Vagina (tissue), 2 donors: ENCODE results near the gene FGFRL1.

Experiments
- POLR2A ChIP-seq, 2 donors: fragments of 450-650 bp; IDR thresholded peaks; one replicate each; pipeline ENCODE4 v1.6.1; 2017; ENCODE audit warnings: antibody characterized with exemption in 2 of 2, mild to moderate bottlenecking in 2 of 2, moderate library complexity in 2 of 2
- TF ChIP-seq, protein P1 (sequence below), 3 experiments: fragments of 450-650 bp in 2 of 3; fragments of 200-600 bp in 1 of 3; sonication (generic) in 1 of 3; IDR thresholded peaks; one replicate each; pipeline ENCODE4 v1.5.1; 2017 to 2019; ENCODE audit warnings: antibody characterized with exemption in 3 of 3, mild to moderate bottlenecking in 2 of 3, moderate library complexity in 2 of 3

DNA sequence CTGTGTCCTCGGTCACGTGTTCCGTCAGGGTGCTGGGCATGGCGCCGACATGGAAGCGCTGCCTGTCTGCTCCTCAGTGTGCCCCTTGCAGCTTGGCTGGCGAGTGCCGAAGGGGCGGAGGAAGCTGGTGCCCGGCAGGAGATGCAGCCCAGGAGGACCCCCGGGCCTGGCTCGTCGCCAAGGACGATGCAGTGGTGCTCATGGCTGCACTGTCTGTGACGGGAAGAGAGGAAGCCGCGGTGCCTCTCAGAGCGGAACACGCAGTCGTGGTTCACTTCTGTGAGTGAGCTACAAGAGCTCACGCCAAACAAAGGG lies 38.1 kb downstream of the FGFRL1 start:
- TF ChIP-seq, protein P1, sequence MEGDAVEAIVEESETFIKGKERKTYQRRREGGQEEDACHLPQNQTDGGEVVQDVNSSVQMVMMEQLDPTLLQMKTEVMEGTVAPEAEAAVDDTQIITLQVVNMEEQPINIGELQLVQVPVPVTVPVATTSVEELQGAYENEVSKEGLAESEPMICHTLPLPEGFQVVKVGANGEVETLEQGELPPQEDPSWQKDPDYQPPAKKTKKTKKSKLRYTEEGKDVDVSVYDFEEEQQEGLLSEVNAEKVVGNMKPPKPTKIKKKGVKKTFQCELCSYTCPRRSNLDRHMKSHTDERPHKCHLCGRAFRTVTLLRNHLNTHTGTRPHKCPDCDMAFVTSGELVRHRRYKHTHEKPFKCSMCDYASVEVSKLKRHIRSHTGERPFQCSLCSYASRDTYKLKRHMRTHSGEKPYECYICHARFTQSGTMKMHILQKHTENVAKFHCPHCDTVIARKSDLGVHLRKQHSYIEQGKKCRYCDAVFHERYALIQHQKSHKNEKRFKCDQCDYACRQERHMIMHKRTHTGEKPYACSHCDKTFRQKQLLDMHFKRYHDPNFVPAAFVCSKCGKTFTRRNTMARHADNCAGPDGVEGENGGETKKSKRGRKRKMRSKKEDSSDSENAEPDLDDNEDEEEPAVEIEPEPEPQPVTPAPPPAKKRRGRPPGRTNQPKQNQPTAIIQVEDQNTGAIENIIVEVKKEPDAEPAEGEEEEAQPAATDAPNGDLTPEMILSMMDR (IDR thresholded peaks at IDR 0.05): no peak
- TF ChIP-seq POLR2A (IDR thresholded peaks at IDR 0.05): no peak
